CD14-positive monocyte (primary cell): ENCODE measurements around the gene CALML5. TPM values are rescaled to one million over a fixed set of nuclear protein-coding genes. Genes with fewer than 3 reads are reported as not detected.

Source experiments
- DNase-seq, 3 donors: peaks; one replicate each; pipeline ENCODE4 v3.0.0-alpha.2; 2011 to 2022
- H2AFZ ChIP-seq: 2 replicates; pipeline ENCODE4 v1.6.0; 2012; ENCODE audit warnings: mild to moderate bottlenecking, low read depth, low read length, inconsistent platforms; ENCODE audit not compliant: insufficient read depth, poor library complexity, severe bottlenecking
- H3K27ac ChIP-seq, 2 donors: 1 replicate in 1 of 2; 2 replicates in 1 of 2; pipeline ENCODE4 v1.5.1; 2012 to 2013; ENCODE audit warnings: low read length in 2 of 2, control low read depth in 1 of 2, inconsistent platforms in 1 of 2, low read depth in 1 of 2, mild to moderate bottlenecking in 1 of 2
- H3K27me3 ChIP-seq, 2 donors: one replicate each; pipeline versions ENCODE4 v1.6.0 to v1.6.1; 2011 to 2013; ENCODE audit warnings: low read length in 2 of 2; ENCODE audit not compliant: control insufficient read depth in 2 of 2, insufficient read depth in 2 of 2
- H3K36me3 ChIP-seq, 2 donors: replicated peaks in 1 of 2; 1 replicate in 1 of 2; 2 replicates in 1 of 2; pipeline versions ENCODE4 v1.5.1 to v1.6.1; 2012 to 2013; ENCODE audit warnings: low read length in 2 of 2, control low read depth in 1 of 2, inconsistent platforms in 1 of 2, mild to moderate bottlenecking in 1 of 2; ENCODE audit not compliant: insufficient read depth in 2 of 2, control insufficient read depth in 1 of 2
- H3K4me1 ChIP-seq, 2 donors: 1 replicate in 1 of 2; 2 replicates in 1 of 2; pipeline versions ENCODE4 v1.5.1 to v1.6.1; 2012 to 2013; ENCODE audit warnings: low read length in 2 of 2, control low read depth in 1 of 2, inconsistent platforms in 1 of 2, mild to moderate bottlenecking in 1 of 2, moderate library complexity in 1 of 2; ENCODE audit not compliant: insufficient read depth in 2 of 2, control insufficient read depth in 1 of 2
- H3K4me2 ChIP-seq: replicated peaks from 2 replicates; pipeline ENCODE3; 2012; ENCODE audit warnings: low read length, moderate library complexity, mild to moderate bottlenecking; ENCODE audit not compliant: poor library complexity, severe bottlenecking; ENCODE audit errors: extremely low read depth
- H3K4me3 ChIP-seq, 3 experiments: fragments of 200-600 bp in 1 of 3; sonication (generic) in 1 of 3; replicated peaks in 1 of 3; 1 replicate in 2 of 3; 2 replicates in 1 of 3; pipeline ENCODE4 v1.5.1; 2011 to 2013; ENCODE audit warnings: low read length in 3 of 3, mild to moderate bottlenecking in 3 of 3, control low read depth in 2 of 3, low read depth in 2 of 3, inconsistent platforms in 1 of 3, moderate library complexity in 1 of 3
- H3K79me2 ChIP-seq: 2 replicates; pipeline ENCODE4 v1.6.0; 2012; ENCODE audit warnings: mild to moderate bottlenecking, control low read depth, inconsistent platforms, low read length, moderate library complexity; ENCODE audit not compliant: insufficient read depth
- H3K9ac ChIP-seq: 2 replicates; pipeline ENCODE4 v1.6.0; 2017; ENCODE audit warnings: low read length, mild to moderate bottlenecking; ENCODE audit not compliant: insufficient read depth, poor library complexity, severe bottlenecking
- H3K9me3 ChIP-seq, 2 donors: replicated peaks in 1 of 2; 1 replicate in 1 of 2; 2 replicates in 1 of 2; pipeline versions ENCODE4 v1.5.1 to v1.6.1; 2012 to 2013; ENCODE audit warnings: low read length in 2 of 2, control low read depth in 1 of 2; ENCODE audit not compliant: control insufficient read depth in 1 of 2, insufficient read depth in 1 of 2
- H4K20me1 ChIP-seq: 2 replicates; pipeline ENCODE4 v1.6.0; 2012; ENCODE audit warnings: mild to moderate bottlenecking, low read length, control low read depth, moderate library complexity; ENCODE audit not compliant: insufficient read depth
- H3K27ac Mint-ChIP-seq, 7 donors: one replicate each; pipeline ENCODE4 v1.8.0; 2020; ENCODE audit warnings: mild to moderate bottlenecking in 7 of 7, mixed read lengths in 7 of 7, moderate library complexity in 6 of 7, inconsistent platforms in 2 of 7
- H3K27me3 Mint-ChIP-seq, 3 donors: one replicate each; pipeline ENCODE4 v1.8.0; 2021 to 2022; ENCODE audit warnings: low read depth in 3 of 3, mild to moderate bottlenecking in 3 of 3, mixed read lengths in 3 of 3, moderate library complexity in 3 of 3, inconsistent platforms in 1 of 3
- H3K36me3 Mint-ChIP-seq, 2 donors: one replicate each; pipeline ENCODE4 v1.8.0; 2020; ENCODE audit warnings: mixed read lengths in 2 of 2, inconsistent platforms in 1 of 2, mild to moderate bottlenecking in 1 of 2
- H3K4me1 Mint-ChIP-seq: one replicate; pipeline ENCODE4 v1.8.0; 2020; ENCODE audit warnings: mild to moderate bottlenecking, mixed read lengths
- H3K4me3 Mint-ChIP-seq, 2 donors: one replicate each; pipeline ENCODE4 v1.8.0; 2020; ENCODE audit warnings: mild to moderate bottlenecking in 2 of 2, mixed read lengths in 2 of 2, moderate library complexity in 1 of 2
- H3K9me3 Mint-ChIP-seq, 7 donors: one replicate each; pipeline ENCODE4 v1.8.0; 2020 to 2022; ENCODE audit warnings: mixed read lengths in 7 of 7, mild to moderate bottlenecking in 6 of 7, moderate library complexity in 6 of 7, inconsistent platforms in 2 of 7
- CTCF ChIP-seq: fragments of 200-600 bp; IDR thresholded peaks from one replicate; pipeline ENCODE4 v1.8.0; 2022; ENCODE audit warnings: antibody characterized with exemption, mild to moderate bottlenecking
- WGBS: methylation state at CpG from one replicate; pipeline ENCODE4 v1.1.5; 2013; ENCODE audit warnings: missing lambda C conversion rate; ENCODE audit not compliant: insufficient coverage; 5-methylcytosine and 5-hydroxymethylcytosine counted together
- intact Hi-C, 2 donors: fragments of 100-400 bp; cut with micrococcal nuclease; formaldehyde crosslinking; loops; one replicate each; pipeline versions ENCODE4 v1.15.0 to v1.15.1; 2023
- polyA plus RNA-seq, 3 donors: library from polyadenylated mRNA; depleted of rRNA in 1 of 3; unstranded in 2 of 3; stranded (reverse) in 1 of 3; fragments of 300-500 nt in 2 of 3; fragments of >200 nt in 1 of 3; fragmentation: Illumina TruSeq in 2 of 3; gene quantifications; 1 replicate in 2 of 3; 2 replicates in 1 of 3; pipeline ENCODE4 v1.2.3, GENCODE V29; 2012 to 2021

Gene CALML5
- polyA plus RNA-seq, 3 donors, result not detected

GRCh38 chr10:5526691-5527331, 27.4 kb upstream of the CALML5 start:
- Mint-ChIP-seq H3K4me1 (no peaks in the 10 kb centered on the region), H3K9me3 (peaks cover 0 to 4% (median 0%) of the 10 kb centered on the region in 7 donors), H3K27me3 (peaks cover 0 to 4% (median 2%) of the 10 kb centered on the region in 3 donors), H3K27ac (no peak overlapping the region), H3K4me3 (no peak overlapping the region), H3K36me3 (no peaks in the 10 kb centered on the region)
- Histone ChIP-seq H3K4me1 (no peaks in the 10 kb centered on the region), H3K27ac (no peak overlapping the region), H3K36me3 (no peaks in the 10 kb centered on the region), H2AFZ (no peak overlapping the region), H3K9me3 (no peaks in the 10 kb centered on the region), H3K4me3 (no peak overlapping the region), H4K20me1 (no peaks in the 10 kb centered on the region), H3K9ac (no peak overlapping the region), H3K27me3 (no peaks in the 10 kb centered on the region), H3K79me2 (no peaks in the 10 kb centered on the region), H3K4me2 (no peak overlapping the region)
- no peak for TF ChIP-seq CTCF
- DNase-seq, result no peak
- 71% methylated on average over 4 of the region's 8 CpGs for WGBS
- intact Hi-C loops, result no loop called here

GRCh38 chr10:5525561-5526341, 26.4 kb upstream of the CALML5 start:
- Histone ChIP-seq H3K9ac (no peak overlapping the region), H3K4me3 (no peak overlapping the region), H3K79me2 (no peaks in the 10 kb centered on the region), H4K20me1 (no peaks in the 10 kb centered on the region), H3K27ac (no peak overlapping the region), H2AFZ (no peak overlapping the region), H3K36me3 (no peaks in the 10 kb centered on the region), H3K4me2 (no peak overlapping the region), H3K9me3 (no peaks in the 10 kb centered on the region), H3K4me1 (no peaks in the 10 kb centered on the region), H3K27me3 (no peaks in the 10 kb centered on the region)
- peaks cover 0 to 4% (median 2%) of the 10 kb centered on the region in 3 donors for H3K27me3 Mint-ChIP-seq
- 94% methylated on average over 32 of the region's 34 CpGs for WGBS
- no peak for TF ChIP-seq CTCF
- H3K4me3 Mint-ChIP-seq, result no peak overlapping the region
- H3K27ac Mint-ChIP-seq, result no peak overlapping the region
- intact Hi-C loops, result no loop called here
- DNase-seq, result no peak
- no peaks in the 10 kb centered on the region for H3K4me1 Mint-ChIP-seq
- H3K36me3 Mint-ChIP-seq, result no peaks in the 10 kb centered on the region
- peaks cover 0 to 4% (median 0%) of the 10 kb centered on the region in 7 donors for H3K9me3 Mint-ChIP-seq
